Measurements from ENCODE around the gene TLX2. TPM values are rescaled to one million over a fixed set of nuclear protein-coding genes. Genes with fewer than 3 reads are reported as not detected.

TLX2 gene
- not detected in 2 replicates for total RNA-seq

DNA sequence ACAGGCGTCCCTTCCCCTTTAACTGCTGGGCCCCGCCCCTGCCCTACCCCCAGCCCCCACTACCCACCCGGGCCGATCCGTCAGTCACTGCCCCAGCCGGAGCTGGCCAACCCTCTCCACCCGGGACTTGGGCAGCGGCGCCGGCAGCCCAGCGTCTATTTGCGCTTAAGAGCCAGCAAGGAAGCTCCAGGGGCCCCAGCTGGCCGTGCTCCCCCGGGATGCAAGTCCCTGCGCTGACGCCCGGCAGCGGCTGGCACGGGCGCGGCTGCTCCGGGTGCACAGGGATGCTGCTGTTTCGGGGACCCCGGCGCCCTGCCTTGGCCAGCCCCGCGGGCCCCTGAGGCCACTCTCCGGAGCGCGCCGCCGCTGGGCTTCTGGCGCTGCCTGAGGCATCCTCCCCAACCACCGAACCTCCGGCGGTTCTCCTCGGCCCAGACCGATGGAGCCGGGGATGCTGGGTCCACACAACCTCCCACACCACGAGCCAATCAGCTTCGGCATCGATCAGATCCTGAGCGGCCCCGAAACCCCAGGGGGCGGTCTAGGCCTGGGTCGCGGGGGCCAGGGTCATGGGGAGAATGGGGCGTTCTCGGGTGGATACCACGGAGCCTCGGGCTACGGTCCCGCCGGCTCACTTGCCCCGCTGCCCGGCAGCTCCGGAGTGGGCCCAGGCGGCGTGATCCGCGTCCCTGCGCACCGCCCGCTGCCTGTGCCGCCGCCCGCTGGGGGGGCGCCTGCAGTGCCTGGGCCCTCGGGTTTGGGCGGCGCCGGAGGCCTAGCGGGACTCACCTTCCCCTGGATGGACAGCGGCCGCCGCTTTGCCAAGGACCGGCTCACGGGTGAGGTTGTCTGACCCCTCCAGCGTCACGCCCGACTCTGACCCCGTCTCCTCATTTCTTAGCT is at the start of gene TLX2:
Gene TLX2 (plus strand): TSS at position 83 of the 903 bp plus-strand sequence. CDS start 357 bp downstream, at position 440.

GRCh38 chr2:74472086-74472944 is 41.9 kb upstream of the TLX2 start, which contains the start of gene MRPL53:
MRPL53 (minus strand) TSS chr2:74472680; CDS start chr2:74472660, 20 bp downstream.

GRCh38 chr2:74482801-74483674 is 31.2 kb upstream of the TLX2 start, which contains the start of the genes CCDC142 and TTC31:
CCDC142 (minus strand) TSS chr2:74482998; CDS start chr2:74482837, 161 bp downstream.
TTC31 (plus strand) TSS chr2:74483081; CDS start chr2:74483096, 15 bp downstream.

GRCh38 chr2:74499267-74499939 is 14.8 kb upstream of the TLX2 start, which contains the start of gene LBX2:
LBX2 (minus strand) TSS chr2:74499603; CDS start chr2:74499537, 66 bp downstream.

GRCh38 chr2:74507145-74507925 is 6.9 kb upstream of the TLX2 start, which contains the start of gene PCGF1:
PCGF1 (minus strand) TSS chr2:74507695; CDS start chr2:74507668, 27 bp downstream.

GRCh38 chr2:74525717-74526648 is 11.7 kb downstream of the TLX2 start, which contains the start of gene DQX1:
DQX1 (minus strand) TSS chr2:74526231; CDS start chr2:74525729, 502 bp downstream.

DNA sequence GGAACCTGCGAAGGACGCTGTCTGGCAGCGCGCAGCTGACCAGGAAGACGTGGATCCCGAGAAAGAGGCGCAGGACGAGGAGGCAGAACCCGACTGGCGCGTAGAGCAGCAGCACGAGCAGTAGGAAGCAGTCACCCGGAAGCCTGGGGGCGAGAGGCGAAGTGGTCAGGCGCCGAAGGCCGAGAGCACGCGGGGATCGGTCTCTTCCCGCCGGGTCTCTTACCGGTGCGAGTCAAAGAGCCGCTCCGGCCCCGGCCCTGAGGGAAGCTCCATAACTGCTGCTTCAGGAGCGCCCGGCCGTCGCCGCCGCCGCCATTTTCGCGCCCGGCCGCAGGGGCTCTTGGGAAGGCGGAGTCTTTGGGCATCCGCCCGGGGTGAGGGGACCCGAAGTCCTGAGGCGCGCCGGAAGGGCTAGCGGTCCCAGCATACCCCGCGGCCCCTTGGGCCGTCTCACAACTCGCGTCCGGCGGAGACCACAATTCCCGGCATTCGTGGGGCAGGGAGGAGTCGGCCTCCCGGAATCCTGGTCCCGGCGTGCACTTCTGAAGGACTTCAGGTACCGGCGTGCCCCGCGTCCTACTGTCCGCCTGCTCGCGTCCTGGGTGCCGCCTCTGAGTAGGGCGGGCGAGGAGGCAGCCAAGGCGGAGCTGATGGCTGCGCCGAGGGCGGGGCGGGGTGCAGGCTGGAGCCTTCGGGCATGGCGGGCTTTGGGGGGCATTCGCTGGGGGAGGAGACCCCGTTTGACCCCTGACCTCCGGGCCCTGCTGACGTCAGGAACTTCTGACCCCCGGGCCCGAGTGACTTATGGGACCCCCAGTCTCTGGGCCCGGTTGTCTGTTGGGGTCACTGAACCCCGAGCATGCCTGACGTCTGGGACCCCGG is 15.3 kb downstream of the TLX2 start, which contains the start of the genes AUP1 and HTRA2:
Gene AUP1 (minus strand): TSS at position 350 of the 882 bp plus-strand sequence. CDS start 77 bp downstream, at position 273.
Gene HTRA2 (plus strand): TSS at position 577 of the 882 bp plus-strand sequence. CDS start 74 bp downstream, at position 651.

DNA sequence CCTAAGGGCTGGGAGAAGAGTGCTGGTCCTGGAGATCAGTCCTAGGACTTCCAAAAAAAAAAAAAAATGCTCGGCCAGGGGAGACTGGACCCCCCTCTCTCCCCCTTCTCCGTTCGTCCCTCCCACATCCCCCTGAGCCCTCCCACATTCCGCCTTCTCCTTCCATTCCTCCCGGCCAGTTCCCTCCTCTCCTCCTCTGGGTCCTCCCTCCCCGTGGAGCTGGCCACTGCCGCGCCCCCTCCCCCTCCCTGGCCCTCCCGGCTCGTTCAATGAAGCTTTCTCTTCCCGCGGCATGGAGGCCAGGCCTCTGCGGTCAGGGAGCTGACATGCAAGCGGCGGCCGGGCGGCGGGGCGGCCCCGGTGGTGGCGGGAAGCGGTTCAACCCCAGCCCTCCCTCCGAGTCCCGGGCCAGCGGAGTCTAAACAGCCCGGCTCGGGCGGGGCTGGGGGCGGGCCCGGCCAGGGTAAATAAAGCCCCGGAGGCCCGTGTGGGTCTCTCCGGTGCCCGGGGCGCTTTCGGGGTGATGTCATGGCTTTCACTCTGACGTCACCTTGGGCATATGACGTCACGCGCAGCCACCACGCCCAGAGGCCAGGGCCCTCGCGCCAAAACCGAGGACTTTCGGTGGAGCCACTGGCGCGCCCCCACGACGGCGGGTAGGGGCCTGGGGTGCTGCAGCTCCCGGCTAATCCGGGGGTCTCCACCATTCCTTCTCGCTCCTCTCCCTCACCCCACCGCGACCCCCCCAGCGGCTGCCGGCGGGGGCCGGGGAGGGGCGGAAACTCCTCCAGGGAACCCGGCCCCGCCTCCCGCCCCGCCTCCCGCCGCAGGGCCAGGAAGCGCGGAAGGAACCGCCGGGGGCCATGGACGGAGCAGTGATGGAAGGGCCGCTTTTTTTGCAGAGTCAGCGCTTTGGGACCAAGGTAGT is 39.9 kb downstream of the TLX2 start, which contains the start of the genes DOK1 and LOXL3:
Gene DOK1 (plus strand): TSS at position 829 of the 928 bp plus-strand sequence. CDS start 35 bp downstream, at position 864.
Gene LOXL3 (minus strand): TSS at position 51 of the 928 bp plus-strand sequence. CDS start 1,308 bp downstream, outside the sequence.

Other genes with a start within 250 kb of the TLX2 start
- gene SLC4A5, start 171.0 kb upstream of the TLX2 start, total RNA-seq: 0.29 and 0.44 TPM in 2 replicates
- gene DCTN1, start 134.1 kb upstream of the TLX2 start, total RNA-seq: 144 and 149 TPM in 2 replicates
- 0.66 and 1.6 TPM in 2 replicates for gene C2orf81, start 92.8 kb upstream of the TLX2 start, total RNA-seq
- gene WDR54, start 92.7 kb upstream of the TLX2 start, total RNA-seq: 20.8 and 45.7 TPM in 2 replicates
- 9.4 and 17.5 TPM in 2 replicates for gene RTKN, start 72.5 kb upstream of the TLX2 start, total RNA-seq
- 12.9 and 19.3 TPM in 2 replicates for gene INO80B, start 59.4 kb upstream of the TLX2 start, total RNA-seq
- 28.3 and 51.9 TPM in 2 replicates for gene WBP1, start 56.0 kb upstream of the TLX2 start, total RNA-seq
- 79.7 and 81.8 TPM in 2 replicates for gene MOGS, start 49.1 kb upstream of the TLX2 start, total RNA-seq
- gene MRPL53, start 41.8 kb upstream of the TLX2 start, total RNA-seq: 19.3 and 57.1 TPM in 2 replicates
- 24.7 and 35.1 TPM in 2 replicates for gene CCDC142, start 31.5 kb upstream of the TLX2 start, total RNA-seq
- 19.9 and 22.8 TPM in 2 replicates for gene TTC31, start 31.4 kb upstream of the TLX2 start, total RNA-seq
- gene LBX2, start 14.8 kb upstream of the TLX2 start, total RNA-seq: 1.9 and 3.1 TPM in 2 replicates
- 23.6 and 27.8 TPM in 2 replicates for gene PCGF1, start 6.8 kb upstream of the TLX2 start, total RNA-seq
- not detected in 2 replicates for gene DQX1, start 11.8 kb downstream of the TLX2 start, total RNA-seq
- 96.1 and 152 TPM in 2 replicates for gene AUP1, start 15.3 kb downstream of the TLX2 start, total RNA-seq
- gene HTRA2, start 15.5 kb downstream of the TLX2 start, total RNA-seq: 44.9 and 54.1 TPM in 2 replicates
- gene LOXL3, start 39.5 kb downstream of the TLX2 start, total RNA-seq: 2.0 and 2.9 TPM in 2 replicates
- 9.2 and 10.2 TPM in 2 replicates for gene DOK1, start 40.3 kb downstream of the TLX2 start, total RNA-seq
- not detected in 2 replicates for gene M1AP, start 133.9 kb downstream of the TLX2 start, total RNA-seq
- gene SEMA4F, start 139.8 kb downstream of the TLX2 start, total RNA-seq: 4.0 and 5.3 TPM in 2 replicates

Data from placental pericyte (primary cell).